ENCODE results near the gene RLN3. TPM values are rescaled to one million over a fixed set of nuclear protein-coding genes. Genes with fewer than 3 reads are reported as not detected.

RLN3 gene, protein sequence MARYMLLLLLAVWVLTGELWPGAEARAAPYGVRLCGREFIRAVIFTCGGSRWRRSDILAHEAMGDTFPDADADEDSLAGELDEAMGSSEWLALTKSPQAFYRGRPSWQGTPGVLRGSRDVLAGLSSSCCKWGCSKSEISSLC
- total RNA-seq: not detected

DNA sequence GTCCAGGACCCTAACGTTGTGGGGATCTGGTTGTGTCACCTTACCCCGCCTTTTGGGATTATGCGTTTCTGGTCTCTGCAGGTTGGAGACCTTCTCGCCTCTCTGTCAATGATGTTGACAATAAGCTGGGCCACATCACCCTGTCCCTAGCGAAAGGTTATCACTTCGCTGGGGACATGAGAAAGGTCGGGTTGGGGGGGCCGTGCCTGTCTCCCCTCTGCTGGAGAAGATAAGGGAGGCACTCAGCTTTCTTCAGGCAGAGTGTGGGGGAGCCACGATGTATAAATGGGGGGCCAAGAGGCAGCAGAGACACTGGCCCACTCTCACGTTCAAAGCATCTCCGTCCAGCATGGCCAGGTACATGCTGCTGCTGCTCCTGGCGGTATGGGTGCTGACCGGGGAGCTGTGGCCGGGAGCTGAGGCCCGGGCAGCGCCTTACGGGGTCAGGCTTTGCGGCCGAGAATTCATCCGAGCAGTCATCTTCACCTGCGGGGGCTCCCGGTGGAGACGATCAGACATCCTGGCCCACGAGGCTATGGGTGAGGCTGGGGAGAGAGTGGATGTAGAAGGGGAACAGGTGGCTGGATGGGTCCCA, at the start of gene RLN3:
TSS of gene RLN3 (plus strand) at position 293 of the 595 bp plus-strand sequence. CDS start at position 350, 57 bp downstream.
- no peak within 1 kb of the TSS for H3K4me3 Mint-ChIP-seq
- POLR2A ChIA-PET: interaction anchor here (0.6 kb wide), 1 partner anchor 38 kb away, joined by 3 read pairs; no protein-coding TSS in a partner anchor
- intact Hi-C loops (cut with micrococcal nuclease): no loop called here
- CTCF ChIA-PET: interaction anchor here (0.7 to 1.5 kb wide), 3 partner anchors 31 to 445 kb away, joined by 3 to 4 read pairs (median 3); no protein-coding TSS in a partner anchor
- H3K9me3 Mint-ChIP-seq: no peaks in the 10 kb centered on the region
- H3K36me3 Mint-ChIP-seq: peaks cover 2% of the 10 kb centered on the region
- peaks cover 18% of the 10 kb centered on the region for H3K4me1 Mint-ChIP-seq (ENCODE audit: low read depth)
- H3K27ac Mint-ChIP-seq: no peak within 1 kb of the TSS
- no peak for DNase-seq
- no peaks in the 10 kb centered on the region for H3K27me3 Mint-ChIP-seq

DNA sequence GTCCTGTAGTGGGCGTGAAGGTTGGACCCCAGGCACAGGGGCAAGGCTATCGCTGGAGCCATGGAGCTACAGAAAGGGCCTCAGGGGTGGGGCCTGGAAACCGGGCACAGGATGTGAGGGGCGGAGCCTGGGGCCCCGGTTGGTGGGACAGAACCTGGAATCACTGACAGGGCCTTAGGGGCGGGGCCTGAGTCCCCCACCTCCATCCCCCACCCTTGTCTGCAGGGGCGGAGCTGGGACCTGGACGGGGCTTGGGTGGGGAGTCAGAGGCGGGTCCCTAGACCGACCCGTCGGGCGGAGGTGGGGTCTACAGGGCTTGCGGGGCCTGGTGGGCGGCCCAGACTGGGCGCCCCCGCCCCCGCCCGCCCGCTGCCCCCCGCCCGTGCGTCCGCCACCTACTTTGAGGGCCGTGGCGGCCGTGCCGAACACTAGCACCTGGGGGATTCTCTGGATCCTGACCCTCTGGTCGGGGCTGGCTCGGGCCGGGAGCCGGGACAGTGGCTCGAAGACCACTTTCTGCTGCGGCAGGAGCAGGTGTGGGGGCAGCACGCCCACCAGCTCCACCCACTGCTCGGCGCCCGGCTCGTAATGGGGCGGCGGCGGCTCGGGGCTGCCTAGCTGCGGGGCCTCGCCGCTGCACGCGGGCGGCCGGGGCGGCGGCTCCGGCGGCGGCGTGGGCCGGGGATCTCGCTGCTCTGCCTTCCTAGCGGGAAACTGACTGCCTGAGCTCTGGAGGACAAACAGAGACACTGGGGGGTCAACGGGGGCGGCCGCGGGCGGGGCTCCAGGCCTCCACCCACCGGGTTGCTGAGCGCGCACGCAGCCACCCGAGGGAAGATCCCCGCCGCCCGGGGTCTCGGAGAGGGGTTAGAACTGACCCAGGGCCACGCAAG, 49.4 kb upstream of the RLN3 start:
- Mint-ChIP-seq H3K27ac (no peak overlapping the region), H3K4me1 (ENCODE audit: low read depth) (peaks cover 12% of the 10 kb centered on the region), H3K36me3 (peaks cover 8% of the 10 kb centered on the region), H3K9me3 (no peaks in the 10 kb centered on the region), H3K27me3 (no peaks in the 10 kb centered on the region), H3K4me3 (no peak overlapping the region)
- intact Hi-C loops (cut with micrococcal nuclease): no loop called here
- CTCF ChIA-PET: interaction anchor here (1.2 kb wide), 1 partner anchor 80 kb away, joined by 4 read pairs; no protein-coding TSS in a partner anchor
- DNase-seq: peak; percentile 29
- POLR2A ChIA-PET: interaction anchor here (1.5 to 1.6 kb wide), 2 partner anchors 28 to 53 kb away, joined by 4 to 5 read pairs; partner anchors contain the start of genes IL27RA and RFX1

DNA sequence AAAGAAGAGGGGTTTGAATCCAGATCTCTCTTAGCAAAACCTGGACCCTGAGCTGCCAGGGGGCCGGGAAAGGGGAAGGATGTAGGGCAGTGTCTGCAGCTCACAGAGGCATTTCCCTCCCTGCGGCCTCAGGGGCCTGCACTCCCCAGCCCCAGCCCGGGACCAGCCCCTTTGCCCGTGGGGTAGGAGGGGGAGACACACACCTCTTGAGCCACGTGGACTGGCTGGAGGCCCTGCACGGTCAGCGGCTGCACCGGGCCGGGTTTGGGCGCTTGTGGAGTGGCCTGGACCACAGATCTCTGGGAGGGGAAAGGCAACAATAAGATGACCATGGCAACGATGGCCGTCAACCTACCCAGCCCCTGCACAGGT, 48.7 kb upstream of the RLN3 start:
- intact Hi-C loops (cut with micrococcal nuclease): no loop called here
- Mint-ChIP-seq H3K27ac (no peak overlapping the region), H3K9me3 (no peaks in the 10 kb centered on the region), H3K27me3 (no peaks in the 10 kb centered on the region), H3K4me1 (ENCODE audit: low read depth) (peaks cover 11% of the 10 kb centered on the region), H3K36me3 (peaks cover 8% of the 10 kb centered on the region), H3K4me3 (no peak overlapping the region)
- ChIA-PET POLR2A (no interaction called here), CTCF (interaction anchor here (1.2 kb wide), 1 partner anchor 80 kb away, joined by 4 read pairs; no protein-coding TSS in a partner anchor)
- no peak for DNase-seq

DNA sequence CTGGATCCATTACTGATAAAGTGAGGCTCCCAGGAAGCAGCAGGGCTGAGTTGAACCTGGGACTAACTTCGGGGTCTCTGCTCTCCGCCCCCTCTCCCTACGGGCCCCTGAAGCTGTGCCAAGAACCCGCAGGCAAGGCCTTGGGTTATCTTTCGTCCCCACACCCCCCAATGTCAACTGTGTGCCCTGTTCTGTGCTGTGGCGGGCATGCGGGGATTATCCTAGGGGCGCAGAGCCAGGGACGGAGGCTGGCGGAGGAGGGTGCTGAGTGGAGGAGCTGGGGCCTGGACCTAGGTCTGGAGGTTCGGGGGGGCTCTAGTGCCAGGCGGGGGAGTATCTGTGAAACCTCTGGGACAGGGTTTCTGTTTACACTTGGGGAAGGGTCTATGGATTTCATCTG, 48.3 kb upstream of the RLN3 start:
- H3K27me3 Mint-ChIP-seq: no peaks in the 10 kb centered on the region
- H3K36me3 Mint-ChIP-seq: peaks cover 6% of the 10 kb centered on the region
- intact Hi-C loops (cut with micrococcal nuclease): loop anchor here (10.0 kb wide), 1 partner anchor 95 kb away; no protein-coding TSS in a partner anchor
- H3K4me3 Mint-ChIP-seq: no peak overlapping the region
- no peak overlapping the region for H3K27ac Mint-ChIP-seq
- DNase-seq: no peak
- peaks cover 11% of the 10 kb centered on the region for H3K4me1 Mint-ChIP-seq (ENCODE audit: low read depth)
- CTCF ChIA-PET: interaction anchor here (1.2 kb wide), 1 partner anchor 79 kb away, joined by 4 read pairs; no protein-coding TSS in a partner anchor
- POLR2A ChIA-PET: no interaction called here
- no peaks in the 10 kb centered on the region for H3K9me3 Mint-ChIP-seq

DNA sequence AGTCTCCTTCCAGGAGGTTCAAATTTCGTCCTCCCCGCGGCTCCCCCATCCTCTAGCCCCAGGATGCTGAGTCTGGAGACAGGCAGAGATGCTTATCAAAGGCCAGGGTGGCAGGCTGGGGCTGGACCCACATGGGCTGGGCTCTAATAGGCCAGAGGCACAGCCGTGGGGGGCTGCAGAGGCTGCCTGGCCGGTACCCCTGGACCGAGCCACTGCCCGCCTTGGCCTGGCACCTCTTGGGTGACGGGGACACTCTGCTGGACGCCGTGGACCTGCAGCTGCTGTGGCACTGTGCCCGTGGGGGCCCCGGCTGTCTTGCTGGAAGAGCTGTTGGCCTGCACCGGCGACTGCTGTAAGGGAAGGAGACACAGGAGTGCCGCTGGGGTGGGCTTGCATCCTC, 47.6 kb upstream of the RLN3 start:
- ChIA-PET POLR2A (no interaction called here), CTCF (interaction anchor here (1.1 kb wide), 1 partner anchor 68 kb away, joined by 3 read pairs; no protein-coding TSS in a partner anchor)
- H3K4me3 Mint-ChIP-seq: no peak overlapping the region
- no peak for DNase-seq
- H3K36me3 Mint-ChIP-seq: peaks cover 6% of the 10 kb centered on the region
- intact Hi-C loops (cut with micrococcal nuclease): loop anchor here (10.0 kb wide), 1 partner anchor 96 kb away; no protein-coding TSS in a partner anchor
- H3K27me3 Mint-ChIP-seq: no peaks in the 10 kb centered on the region
- H3K4me1 Mint-ChIP-seq (ENCODE audit: low read depth): peaks cover 16% of the 10 kb centered on the region
- H3K27ac Mint-ChIP-seq: no peak overlapping the region
- no peaks in the 10 kb centered on the region for H3K9me3 Mint-ChIP-seq

DNA sequence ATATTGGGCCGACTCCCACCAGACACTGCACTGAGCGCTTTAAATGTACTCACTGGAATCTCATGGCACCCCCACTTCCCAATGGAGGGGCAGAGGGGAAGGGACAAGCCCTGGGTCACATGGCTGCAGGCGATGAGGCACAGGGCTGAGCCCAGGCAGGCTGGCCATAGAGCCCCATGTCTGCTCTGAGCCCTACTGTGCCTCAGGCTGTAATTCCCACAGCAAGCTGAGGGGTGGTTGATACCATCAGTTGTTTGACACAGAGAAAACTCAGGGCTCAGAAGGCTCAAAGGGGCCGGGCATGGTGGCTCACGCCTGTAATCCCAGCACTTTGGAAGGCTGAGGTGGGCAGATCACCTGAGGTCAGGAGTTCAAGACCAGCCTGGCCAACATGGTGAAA, 46.9 kb upstream of the RLN3 start:
- Mint-ChIP-seq H3K9me3 (no peaks in the 10 kb centered on the region), H3K4me3 (no peak overlapping the region), H3K36me3 (peaks cover 6% of the 10 kb centered on the region), H3K27ac (no peak overlapping the region), H3K4me1 (ENCODE audit: low read depth) (peaks cover 23% of the 10 kb centered on the region), H3K27me3 (no peaks in the 10 kb centered on the region)
- ChIA-PET POLR2A (interaction anchor here (0.7 kb wide), 1 partner anchor 28 kb away, joined by 3 read pairs; the partner anchor contains the start of gene DCAF15), CTCF (interaction anchor here (1.1 kb wide), 1 partner anchor 67 kb away, joined by 3 read pairs; no protein-coding TSS in a partner anchor)
- no peak for DNase-seq
- intact Hi-C loops (cut with micrococcal nuclease): loop anchor here (10.0 kb wide), 1 partner anchor 96 kb away; no protein-coding TSS in a partner anchor

DNA sequence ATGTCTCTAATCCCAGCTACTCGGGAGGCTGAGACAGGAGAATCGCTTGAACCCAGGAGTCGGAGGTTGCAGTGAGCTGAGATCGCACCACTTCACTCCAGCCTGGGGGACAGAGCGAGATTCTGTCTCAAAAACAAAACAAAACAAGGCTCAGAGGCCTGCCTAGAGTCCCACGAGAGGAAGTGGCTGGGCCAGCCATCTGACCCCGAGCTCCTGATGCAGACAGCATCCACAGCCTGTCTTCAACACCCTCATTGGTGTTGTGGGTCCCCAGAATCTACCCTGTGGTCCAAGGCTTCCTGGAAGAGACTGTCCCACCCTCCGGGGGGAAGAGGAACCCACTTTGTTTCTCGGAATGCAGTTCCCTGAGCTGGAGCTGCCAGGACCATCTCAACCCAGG, 46.5 kb upstream of the RLN3 start:
- no peaks in the 10 kb centered on the region for H3K9me3 Mint-ChIP-seq
- no peak overlapping the region for H3K4me3 Mint-ChIP-seq
- CTCF ChIA-PET: no interaction called here
- H3K4me1 Mint-ChIP-seq (ENCODE audit: low read depth): peaks cover 27% of the 10 kb centered on the region
- no peaks in the 10 kb centered on the region for H3K27me3 Mint-ChIP-seq
- DNase-seq: no peak
- H3K36me3 Mint-ChIP-seq: peaks cover 4% of the 10 kb centered on the region
- intact Hi-C loops (cut with micrococcal nuclease): loop anchor here (10.0 kb wide), 1 partner anchor 97 kb away; no protein-coding TSS in a partner anchor
- POLR2A ChIA-PET: interaction anchor here (0.7 kb wide), 1 partner anchor 29 kb away, joined by 3 read pairs; the partner anchor contains the start of gene DCAF15
- no peak overlapping the region for H3K27ac Mint-ChIP-seq

DNA sequence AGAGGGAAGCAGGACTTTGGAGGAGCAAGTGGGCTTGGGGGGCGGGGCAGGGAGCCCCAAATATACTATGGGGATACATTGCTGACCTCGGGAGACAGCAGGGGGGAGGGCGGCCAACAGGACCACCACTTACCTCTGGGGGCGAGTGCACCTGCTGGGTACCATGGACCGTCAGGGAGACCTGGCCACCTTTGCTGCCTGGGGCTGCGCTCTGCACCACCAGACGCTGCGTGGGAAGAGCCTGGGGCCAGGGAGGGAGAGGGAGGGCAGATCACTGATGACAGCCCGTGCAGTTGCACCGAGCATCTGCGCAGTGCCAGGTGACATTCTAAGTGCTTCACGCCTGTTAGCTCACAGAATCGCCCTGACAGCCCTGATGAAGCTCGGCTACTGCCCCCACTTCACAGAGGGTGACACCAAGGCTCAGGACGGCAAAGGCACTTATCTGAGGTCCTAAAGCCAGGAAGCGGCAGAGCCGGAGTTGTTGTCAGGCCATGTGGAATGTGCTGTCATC, 45.9 kb upstream of the RLN3 start:
- no peak for DNase-seq
- Mint-ChIP-seq H3K4me1 (ENCODE audit: low read depth) (peaks cover 30% of the 10 kb centered on the region), H3K36me3 (peaks cover 3% of the 10 kb centered on the region), H3K27me3 (no peaks in the 10 kb centered on the region), H3K27ac (no peak overlapping the region), H3K9me3 (no peaks in the 10 kb centered on the region), H3K4me3 (no peak overlapping the region)
- intact Hi-C loops (cut with micrococcal nuclease): loop anchor here (10.0 kb wide), 1 partner anchor 97 kb away; no protein-coding TSS in a partner anchor
- CTCF ChIA-PET: no interaction called here
- POLR2A ChIA-PET: no interaction called here

DNA sequence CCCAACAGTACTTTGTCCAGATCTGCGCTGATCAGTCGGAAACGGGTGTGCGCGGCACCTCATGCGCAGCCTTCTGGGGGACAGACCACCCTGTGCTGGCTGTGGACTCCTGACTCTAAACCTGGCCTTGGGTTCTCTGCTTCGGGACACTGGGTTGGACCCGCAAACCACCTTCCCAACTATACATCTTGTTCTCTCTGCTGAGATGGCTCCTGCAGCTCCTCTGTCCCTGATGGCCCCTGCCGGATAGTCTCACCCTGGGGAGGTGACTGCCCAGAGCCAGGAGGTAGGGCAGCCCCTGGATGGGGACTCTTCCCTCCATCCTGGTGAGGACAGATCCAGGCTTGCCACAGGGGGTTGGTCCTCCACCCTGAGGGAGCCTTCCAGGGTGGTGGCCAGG, 45.2 kb upstream of the RLN3 start:
- ChIA-PET CTCF (no interaction called here), POLR2A (no interaction called here)
- H3K27me3 Mint-ChIP-seq: no peaks in the 10 kb centered on the region
- peaks cover 37% of the 10 kb centered on the region for H3K4me1 Mint-ChIP-seq (ENCODE audit: low read depth)
- H3K9me3 Mint-ChIP-seq: no peaks in the 10 kb centered on the region
- H3K36me3 Mint-ChIP-seq: peaks cover 3% of the 10 kb centered on the region
- DNase-seq: no peak
- H3K4me3 Mint-ChIP-seq: no peak overlapping the region
- intact Hi-C loops (cut with micrococcal nuclease): loop anchor here (10.0 kb wide), 1 partner anchor 98 kb away; no protein-coding TSS in a partner anchor
- peak overlapping the region; percentile 51 for H3K27ac Mint-ChIP-seq

DNA sequence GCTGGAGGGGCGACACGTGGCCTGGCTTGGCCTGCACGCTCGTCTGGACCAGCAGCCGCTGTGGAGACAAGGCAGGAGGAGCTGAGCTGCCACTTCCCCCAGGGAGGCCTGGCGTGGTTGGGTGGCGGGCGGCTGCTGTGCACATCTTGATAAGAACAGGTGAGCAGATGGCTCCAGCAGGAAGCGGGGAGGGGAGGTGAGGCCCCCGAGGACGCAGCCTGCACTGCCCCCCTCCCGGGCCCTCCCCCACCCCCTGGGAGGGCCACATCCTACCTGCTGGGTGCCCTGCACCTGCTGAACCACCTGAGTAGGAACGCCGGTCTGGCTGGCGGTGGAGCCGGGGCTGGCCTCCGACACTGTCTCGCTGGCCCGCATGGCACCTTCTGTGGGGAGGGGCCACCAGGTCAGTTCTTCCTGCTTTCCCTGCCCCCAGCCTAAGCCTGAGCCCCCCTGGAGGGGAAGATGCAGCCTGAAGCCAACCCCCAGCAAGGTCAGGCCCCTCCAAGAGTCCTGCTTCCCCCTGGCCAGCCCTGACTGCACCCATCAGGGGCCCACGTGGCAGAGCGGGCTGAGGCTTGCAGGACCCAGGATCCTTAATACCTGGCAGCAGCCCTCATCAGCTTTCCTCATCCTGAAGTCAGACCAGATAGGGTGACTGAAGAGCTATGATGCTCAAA, 44.6 kb upstream of the RLN3 start:
- POLR2A ChIA-PET: no interaction called here
- Mint-ChIP-seq H3K4me1 (ENCODE audit: low read depth) (peaks cover 43% of the 10 kb centered on the region), H3K4me3 (no peak overlapping the region), H3K36me3 (peaks cover 4% of the 10 kb centered on the region), H3K27ac (peak overlapping the region; percentile 51), H3K27me3 (no peaks in the 10 kb centered on the region), H3K9me3 (no peaks in the 10 kb centered on the region)
- CTCF ChIA-PET: no interaction called here
- no peak for DNase-seq
- intact Hi-C loops (cut with micrococcal nuclease): loop anchor here (10.0 kb wide), 1 partner anchor 99 kb away; no protein-coding TSS in a partner anchor

DNA sequence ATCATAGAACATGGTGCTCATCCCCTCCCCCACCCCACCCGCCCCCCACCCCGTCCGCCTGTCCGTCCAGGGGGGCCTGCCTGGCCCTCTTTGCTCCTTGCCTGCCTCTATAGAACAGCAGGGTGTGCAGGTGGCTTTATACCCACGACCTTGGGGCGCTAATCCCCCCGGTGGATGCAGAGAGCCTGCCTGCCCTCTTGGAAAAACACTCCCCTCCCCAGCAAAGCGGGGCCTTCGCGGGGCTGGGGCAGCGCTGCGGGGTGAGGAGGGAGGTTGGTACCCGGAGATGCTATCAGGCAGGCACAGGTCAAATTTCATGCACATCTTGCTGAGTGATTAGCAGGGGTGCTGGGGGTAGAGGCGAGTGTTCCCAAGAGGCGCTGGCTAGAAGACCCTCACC, 43.8 kb upstream of the RLN3 start:
- DNase-seq: no peak
- no peaks in the 10 kb centered on the region for H3K27me3 Mint-ChIP-seq
- H3K36me3 Mint-ChIP-seq: peaks cover 10% of the 10 kb centered on the region
- no peak overlapping the region for H3K4me3 Mint-ChIP-seq
- intact Hi-C loops (cut with micrococcal nuclease): loop anchor here (10.0 kb wide), 1 partner anchor 99 kb away; no protein-coding TSS in a partner anchor
- ChIA-PET POLR2A (interaction anchor here (2.3 kb wide), 1 partner anchor 13 kb away, joined by 6 read pairs; no protein-coding TSS in a partner anchor), CTCF (interaction anchor here (1.3 kb wide), 1 partner anchor 364 kb away, joined by 3 read pairs; no protein-coding TSS in a partner anchor)
- no peaks in the 10 kb centered on the region for H3K9me3 Mint-ChIP-seq
- peaks cover 49% of the 10 kb centered on the region for H3K4me1 Mint-ChIP-seq (ENCODE audit: low read depth)
- H3K27ac Mint-ChIP-seq: peak overlapping the region; percentile 59

Data from activated CD4-positive, alpha-beta memory T cell treated with anti-CD3 and anti-CD28 coated beads for 36 hours (primary cell).